Muscle layer of colon (tissue), 2 donors: Measurements from ENCODE around the gene SLC22A31.

Source experiments
- H3K27ac ChIP-seq: one replicate; pipeline ENCODE4 v1.7.0; 2013; ENCODE audit warnings: low read depth, mild to moderate bottlenecking, low read length, moderate library complexity
- H3K27me3 ChIP-seq, 2 donors: one replicate each; pipeline ENCODE4 v1.7.0; 2013; ENCODE audit warnings: low read length in 2 of 2, mild to moderate bottlenecking in 2 of 2; ENCODE audit not compliant: insufficient read depth in 2 of 2, control insufficient read depth in 1 of 2
- H3K36me3 ChIP-seq: one replicate; pipeline ENCODE4 v1.7.0; 2013; ENCODE audit warnings: mild to moderate bottlenecking, low read length; ENCODE audit not compliant: insufficient read depth
- H3K4me1 ChIP-seq: one replicate; pipeline ENCODE4 v1.7.0; 2013; ENCODE audit warnings: mild to moderate bottlenecking, low read length; ENCODE audit not compliant: insufficient read depth
- H3K4me3 ChIP-seq, 2 donors: one replicate each; pipeline ENCODE4 v1.7.0; 2013; ENCODE audit warnings: low read length in 2 of 2, low read depth in 1 of 2, mild to moderate bottlenecking in 1 of 2, moderate library complexity in 1 of 2
- H3K9ac ChIP-seq: one replicate; pipeline ENCODE4 v1.7.0; 2013; ENCODE audit warnings: low read length
- H3K9me3 ChIP-seq: one replicate; pipeline ENCODE4 v1.7.0; 2013; ENCODE audit warnings: mild to moderate bottlenecking, low read length
- donor health status: abdominal sarcoma.
- donor health status: Adenocarcinoma of cecum.

SLC22A31 gene

GRCh38 chr16:89156740-89157645 is 43.3 kb downstream of the SLC22A31 start:
- no peak overlapping the region for H3K9ac ChIP-seq
- H3K27ac ChIP-seq = no peak overlapping the region
- H3K36me3 ChIP-seq = no peaks in the 10 kb centered on the region

GRCh38 chr16:89155851-89156739 is 44.2 kb downstream of the SLC22A31 start:
- Histone ChIP-seq H3K9me3 (no peaks in the 10 kb centered on the region), H3K4me3 (no peak overlapping the region), H3K27ac (no peak overlapping the region), H3K4me1 (peaks cover 16% of the 10 kb centered on the region), H3K9ac (no peak overlapping the region), H3K36me3 (peaks cover 6% of the 10 kb centered on the region), H3K27me3 (no peaks in the 10 kb centered on the region)

More at GRCh38 chr16:89156740-89157645, 43.3 kb downstream of the SLC22A31 start:
- Histone ChIP-seq H3K27me3 (peaks cover 0 to 4% of the 10 kb centered on the region in 2 donors), H3K4me1 (peaks cover 16% of the 10 kb centered on the region), H3K4me3 (no peak overlapping the region), H3K9me3 (no peaks in the 10 kb centered on the region)

- no peak overlapping the region for H3K4me3 ChIP-seq
- no peaks in the 10 kb centered on the region for H3K27me3 ChIP-seq
- H3K9me3 ChIP-seq = no peaks in the 10 kb centered on the region
- H3K36me3 ChIP-seq = peaks cover 11% of the 10 kb centered on the region
- no peak overlapping the region for H3K27ac ChIP-seq
- H3K4me1 ChIP-seq = peaks cover 16% of the 10 kb centered on the region
- H3K9ac ChIP-seq = no peak overlapping the region
Observed at GRCh38 chr16:89155184-89155679, 45.1 kb downstream of the SLC22A31 start.

- Histone ChIP-seq H3K36me3 (peaks cover 14% of the 10 kb centered on the region), H3K4me3 (no peak overlapping the region), H3K27ac (no peak overlapping the region)
Observed at GRCh38 chr16:89154390-89155183, 45.8 kb downstream of the SLC22A31 start.

GRCh38 chr16:89153848-89154271 is 46.5 kb downstream of the SLC22A31 start:
- Histone ChIP-seq H3K9me3 (no peaks in the 10 kb centered on the region), H3K36me3 (peaks cover 14% of the 10 kb centered on the region), H3K4me3 (no peak overlapping the region), H3K27ac (no peak overlapping the region), H3K9ac (no peak overlapping the region), H3K4me1 (peaks cover 16% of the 10 kb centered on the region), H3K27me3 (no peaks in the 10 kb centered on the region)

More at GRCh38 chr16:89154390-89155183, 45.8 kb downstream of the SLC22A31 start:
- Histone ChIP-seq H3K27me3 (no peaks in the 10 kb centered on the region), H3K4me1 (peaks cover 16% of the 10 kb centered on the region), H3K9ac (no peak overlapping the region), H3K9me3 (no peaks in the 10 kb centered on the region)

GRCh38 chr16:89152831-89153700 is 47.3 kb downstream of the SLC22A31 start:
- H3K9me3 ChIP-seq = no peaks in the 10 kb centered on the region
- no peak overlapping the region for H3K4me3 ChIP-seq
- peaks cover 16% of the 10 kb centered on the region for H3K4me1 ChIP-seq
- no peaks in the 10 kb centered on the region for H3K27me3 ChIP-seq
- no peak overlapping the region for H3K9ac ChIP-seq
- peaks cover 14% of the 10 kb centered on the region for H3K36me3 ChIP-seq
- H3K27ac ChIP-seq = no peak overlapping the region

- no peak overlapping the region for H3K27ac ChIP-seq
- H3K9me3 ChIP-seq = no peaks in the 10 kb centered on the region
- H3K4me3 ChIP-seq = no peak overlapping the region
- peaks cover 22% of the 10 kb centered on the region for H3K36me3 ChIP-seq
- no peaks in the 10 kb centered on the region for H3K27me3 ChIP-seq
- no peak overlapping the region for H3K9ac ChIP-seq
- H3K4me1 ChIP-seq = peaks cover 14% of the 10 kb centered on the region
Observed at GRCh38 chr16:89150981-89151380, 49.4 kb downstream of the SLC22A31 start.

- H3K9me3 ChIP-seq = no peaks in the 10 kb centered on the region
- no peak overlapping the region for H3K4me3 ChIP-seq
- peaks cover 23% of the 10 kb centered on the region for H3K36me3 ChIP-seq
- no peak overlapping the region for H3K27ac ChIP-seq
- H3K27me3 ChIP-seq = no peaks in the 10 kb centered on the region
- no peak overlapping the region for H3K9ac ChIP-seq
- peaks cover 8% of the 10 kb centered on the region for H3K4me1 ChIP-seq
Observed at GRCh38 chr16:89150090-89150835, 50.1 kb downstream of the SLC22A31 start.

GRCh38 chr16:89149386-89149785 is 51.0 kb downstream of the SLC22A31 start:
- Histone ChIP-seq H3K4me1 (no peaks in the 10 kb centered on the region), H3K27ac (no peak overlapping the region), H3K9me3 (no peaks in the 10 kb centered on the region), H3K36me3 (peaks cover 23% of the 10 kb centered on the region), H3K27me3 (no peaks in the 10 kb centered on the region), H3K4me3 (no peak overlapping the region), H3K9ac (no peak overlapping the region)
